T-cell (primary cell): ENCODE measurements around the gene SMIM22. TPM values are rescaled to one million over a fixed set of nuclear protein-coding genes. Genes with fewer than 3 reads are reported as not detected.
A peak's percentile ranks its signal among the peaks of the same experiment; 100 is the strongest.

Experiments
- ATAC-seq, 4 experiments: fragments of 200-7000 bp in 3 of 4; fragments of 150-1000 bp in 1 of 4; cut with Tn5 transposase; replicated peaks in 1 of 4; 1 replicate in 3 of 4; 2 replicates in 1 of 4; pipeline ENCODE4 v1.10.0; 2021; ENCODE audit warnings: moderate library complexity in 3 of 4, mild to moderate bottlenecking in 2 of 4, moderate number of reproducible peaks in 1 of 4
- CTCF ChIA-PET, 2 donors: fragments of 300-600 bp; sonication (Branson Sonifier 250); formaldehyde crosslinking; loops; one replicate each; lab custom pipeline; 2022; ENCODE audit warnings: antibody characterized with exemption in 2 of 2; lab: Charles Lee
- POLR2A ChIA-PET, 2 donors: fragments of 300-600 bp; sonication (Branson Sonifier 250); formaldehyde crosslinking; loops; one replicate each; lab custom pipeline; 2022; ENCODE audit warnings: antibody characterized with exemption in 2 of 2; lab: Charles Lee
- DNase-seq, 35 experiments: peaks; one replicate each; pipeline versions ENCODE4 v3.0.0 to v3.0.0-alpha.2; 2013 to 2023
- H3K27ac ChIP-seq: one replicate; pipeline ENCODE4 v1.5.1; 2013; ENCODE audit warnings: low read length
- H3K27me3 ChIP-seq, 2 experiments: replicated peaks in 1 of 2; 1 replicate in 1 of 2; 2 replicates in 1 of 2; pipeline versions ENCODE4 v1.6.1 to v1.7.0; 2013; ENCODE audit warnings: low read length in 1 of 2, mixed read lengths in 1 of 2; ENCODE audit not compliant: control insufficient read depth in 2 of 2, insufficient read depth in 2 of 2; ENCODE audit errors: extremely low read depth in 1 of 2
- H3K36me3 ChIP-seq, 2 donors: 1 replicate in 1 of 2; 2 replicates in 1 of 2; pipeline versions ENCODE4 v1.6.1 to v1.7.0; 2013; ENCODE audit warnings: low read length in 1 of 2; ENCODE audit not compliant: control insufficient read depth in 2 of 2, insufficient read depth in 1 of 2; ENCODE audit errors: extremely low read depth in 1 of 2
- H3K4me1 ChIP-seq, 2 experiments: 1 replicate in 1 of 2; 2 replicates in 1 of 2; pipeline versions ENCODE4 v1.6.1 to v1.7.0; 2013; ENCODE audit warnings: low read length in 2 of 2, mixed read lengths in 1 of 2; ENCODE audit not compliant: insufficient read depth in 2 of 2, control insufficient read depth in 1 of 2; ENCODE audit errors: extremely low read depth in 1 of 2
- H3K4me3 ChIP-seq, 2 donors: 1 replicate in 1 of 2; 2 replicates in 1 of 2; pipeline versions ENCODE4 v1.5.1 to v1.7.0; 2013; ENCODE audit warnings: mild to moderate bottlenecking in 2 of 2, low read length in 1 of 2, moderate library complexity in 1 of 2; ENCODE audit not compliant: control insufficient read depth in 1 of 2; ENCODE audit errors: extremely low read depth in 1 of 2
- H3K9me3 ChIP-seq: 2 replicates; pipeline ENCODE4 v1.7.0; 2013
- H3K27ac Mint-ChIP-seq, 2 donors: one replicate each; pipeline ENCODE4 v1.8.0; 2020 to 2021; ENCODE audit warnings: mild to moderate bottlenecking in 2 of 2, mixed read lengths in 2 of 2
- H3K27me3 Mint-ChIP-seq, 2 donors: one replicate each; pipeline ENCODE4 v1.8.0; 2021 to 2022; ENCODE audit warnings: mixed read lengths in 2 of 2
- H3K36me3 Mint-ChIP-seq: one replicate; pipeline ENCODE4 v1.8.0; 2021; ENCODE audit warnings: mixed read lengths
- H3K4me1 Mint-ChIP-seq, 3 donors: one replicate each; pipeline ENCODE4 v1.8.0; 2020 to 2022; ENCODE audit warnings: mixed read lengths in 3 of 3, mild to moderate bottlenecking in 1 of 3
- H3K4me3 Mint-ChIP-seq, 3 donors: one replicate each; pipeline ENCODE4 v1.8.0; 2020 to 2022; ENCODE audit warnings: mild to moderate bottlenecking in 3 of 3, mixed read lengths in 3 of 3, moderate library complexity in 3 of 3
- H3K9me3 Mint-ChIP-seq, 3 donors: one replicate each; pipeline ENCODE4 v1.8.0; 2020 to 2022; ENCODE audit warnings: mixed read lengths in 3 of 3
- WGBS: methylation state at CpG from one replicate; pipeline ENCODE4 v1.1.5; 2013; ENCODE audit warnings: missing lambda C conversion rate; ENCODE audit not compliant: insufficient coverage; 5-methylcytosine and 5-hydroxymethylcytosine counted together
- total RNA-seq, 35 experiments: library from RNA in 6 of 35; stranded (reverse) in 6 of 35; fragments of 120-200 nt in 1 of 35; gene quantifications; one replicate each; pipeline versions ENCODE4 v1.2.1 to v1.2.4 and lab custom pipeline; 2013 to 2026

The SMIM22 gene
- total RNA-seq, 5 donors from 2014 or later (not counting 1 experiment from before 2014, with no cell fraction given), result not detected

GRCh38 chr16:4833584-4833983 is 38.4 kb downstream of the SMIM22 start:
- Mint-ChIP-seq H3K4me3 (no peak overlapping the region), H3K27ac (no peak overlapping the region), H3K27me3 (no peaks in the 10 kb centered on the region), H3K9me3 (no peaks in the 10 kb centered on the region), H3K36me3 (peaks cover 44% of the 10 kb centered on the region), H3K4me1 (peaks cover 16 to 20% (median 19%) of the 10 kb centered on the region in 3 donors)
- Histone ChIP-seq H3K4me3 (no peak overlapping the region), H3K27ac (no peak overlapping the region), H3K36me3 (peaks cover 6 to 85% of the 10 kb centered on the region in 2 donors), H3K9me3 (no peaks in the 10 kb centered on the region), H3K27me3 (no peaks in the 10 kb centered on the region), H3K4me1 (no peaks in the 10 kb centered on the region)
- CTCF ChIA-PET, result no interaction called here
- POLR2A ChIA-PET, result interaction anchor here (0.5 to 0.6 kb wide), 3 partner anchors 13 to 1726 kb away, joined by 3 to 4 read pairs (median 4); no protein-coding TSS in a partner anchor
- ATAC-seq (no peak), DNase-seq (no peak)
- no CpG with 5 or more reads among the region's 1 CpG for WGBS

- ATAC-seq (no peak), DNase-seq (no peak)
- peaks cover 47% of the 10 kb centered on the region for H3K36me3 Mint-ChIP-seq
- no peaks in the 10 kb centered on the region for H3K4me1 ChIP-seq
- POLR2A ChIA-PET, result interaction anchor here in 1 of 2 donors (0.6 kb wide), 1 partner anchor 248 kb away, joined by 3 read pairs; no protein-coding TSS in a partner anchor
- peaks cover 20 to 28% (median 24%) of the 10 kb centered on the region in 3 donors for H3K4me1 Mint-ChIP-seq
- no peaks in the 10 kb centered on the region for H3K9me3 Mint-ChIP-seq
- H3K27me3 Mint-ChIP-seq, result no peaks in the 10 kb centered on the region
- CTCF ChIA-PET, result no interaction called here
- H3K36me3 ChIP-seq, result peaks cover 3 to 85% of the 10 kb centered on the region in 2 donors
- no peak overlapping the region for H3K4me3 Mint-ChIP-seq
- no peaks in the 10 kb centered on the region for H3K27me3 ChIP-seq
- H3K27ac ChIP-seq, result no peak overlapping the region
- no peak overlapping the region for H3K27ac Mint-ChIP-seq
- WGBS, result 92% methylated on average over 1 of the region's 2 CpGs
- no peaks in the 10 kb centered on the region for H3K9me3 ChIP-seq
- H3K4me3 ChIP-seq, result no peak overlapping the region
Observed at GRCh38 chr16:4836727-4837126, 41.6 kb downstream of the SMIM22 start.

GRCh38 chr16:4837733-4838501 is 42.7 kb downstream of the SMIM22 start:
- Histone ChIP-seq H3K27me3 (no peaks in the 10 kb centered on the region), H3K4me3 (no peak overlapping the region), H3K27ac (no peak overlapping the region), H3K36me3 (peaks cover 3 to 82% of the 10 kb centered on the region in 2 donors), H3K9me3 (no peaks in the 10 kb centered on the region), H3K4me1 (no peaks in the 10 kb centered on the region)
- CTCF ChIA-PET, result no interaction called here
- H3K9me3 Mint-ChIP-seq, result no peaks in the 10 kb centered on the region
- no peak for DNase-seq
- no peaks in the 10 kb centered on the region for H3K27me3 Mint-ChIP-seq
- peaks cover 16 to 24% (median 20%) of the 10 kb centered on the region in 3 donors for H3K4me1 Mint-ChIP-seq
- no peak overlapping the region for H3K27ac Mint-ChIP-seq
- ATAC-seq, result no peak
- no peak overlapping the region for H3K4me3 Mint-ChIP-seq
- peaks cover 44% of the 10 kb centered on the region for H3K36me3 Mint-ChIP-seq
- 94% methylated on average over 3 of the region's 13 CpGs for WGBS
- POLR2A ChIA-PET, result interaction anchor here in 1 of 2 donors (0.6 kb wide), 1 partner anchor 976 kb away, joined by 4 read pairs; no protein-coding TSS in a partner anchor

- no peak for ATAC-seq
- no peak for DNase-seq
- ChIA-PET POLR2A (no interaction called here), CTCF (no interaction called here)
- Mint-ChIP-seq H3K9me3 (no peaks in the 10 kb centered on the region), H3K27ac (no peak overlapping the region), H3K36me3 (peaks cover 48% of the 10 kb centered on the region), H3K27me3 (no peaks in the 10 kb centered on the region), H3K4me1 (peaks cover 6 to 30% (median 10%) of the 10 kb centered on the region in 3 donors), H3K4me3 (no peak overlapping the region)
- Histone ChIP-seq H3K4me1 (peaks cover 0 to 2% of the 10 kb centered on the region in 2 experiments), H3K4me3 (no peak overlapping the region), H3K27me3 (no peaks in the 10 kb centered on the region), H3K27ac (no peak overlapping the region), H3K9me3 (no peaks in the 10 kb centered on the region), H3K36me3 (peaks cover 6 to 79% of the 10 kb centered on the region in 2 donors)
- WGBS, result 91% methylated on average over 5 of the region's 5 CpGs
Observed at GRCh38 chr16:4839942-4840341, 44.8 kb downstream of the SMIM22 start.

GRCh38 chr16:4840984-4841383 is 45.8 kb downstream of the SMIM22 start:
- Mint-ChIP-seq H3K4me1 (peaks cover 15 to 39% (median 20%) of the 10 kb centered on the region in 3 donors), H3K9me3 (no peaks in the 10 kb centered on the region), H3K36me3 (peaks cover 48% of the 10 kb centered on the region), H3K4me3 (no peak overlapping the region), H3K27ac (peak overlapping the region in 1 of 2 donors; percentile 2), H3K27me3 (no peaks in the 10 kb centered on the region)
- H3K27me3 ChIP-seq, result no peaks in the 10 kb centered on the region
- H3K27ac ChIP-seq, result no peak overlapping the region
- no peaks in the 10 kb centered on the region for H3K9me3 ChIP-seq
- H3K36me3 ChIP-seq, result peaks cover 6 to 79% of the 10 kb centered on the region in 2 donors
- H3K4me3 ChIP-seq, result no peak overlapping the region
- 50% methylated on average over 2 of the region's 5 CpGs for WGBS
- peaks cover 5 to 7% of the 10 kb centered on the region in 2 experiments for H3K4me1 ChIP-seq
- POLR2A ChIA-PET, result no interaction called here
- ATAC-seq (no peak), DNase-seq (no peak)
- CTCF ChIA-PET, result no interaction called here
